Thymus (tissue), 14 donors: ENCODE results near the gene CT55. TPM values are rescaled to one million over a fixed set of nuclear protein-coding genes. Genes with fewer than 3 reads are reported as not detected.
"Not testable (repeated sequence)": the region's sequence is repeated elsewhere in the genome, so short reads cannot be mapped to it uniquely, and the experiment has no call there.

Experiments
- DNase-seq, 9 donors: peaks; one replicate each; pipeline ENCODE4 v3.0.0-alpha.2; 2013; ENCODE audit warnings: low spot score in 9 of 9, low read depth in 6 of 9, missing footprints in 1 of 9
- H3K27ac ChIP-seq, 2 donors: one replicate each; pipeline ENCODE4 v1.5.1; 2013; ENCODE audit warnings: control low read depth in 1 of 2, low read depth in 1 of 2, low read length in 1 of 2, mild to moderate bottlenecking in 1 of 2, moderate library complexity in 1 of 2
- H3K27me3 ChIP-seq, 2 donors: one replicate each; pipeline ENCODE4 v1.5.1; 2013; ENCODE audit warnings: low read length in 1 of 2; ENCODE audit not compliant: control insufficient read depth in 2 of 2, insufficient read depth in 1 of 2
- H3K36me3 ChIP-seq, 2 donors: one replicate each; pipeline ENCODE4 v1.5.1; 2013; ENCODE audit warnings: low read length in 1 of 2, mild to moderate bottlenecking in 1 of 2, moderate library complexity in 1 of 2; ENCODE audit not compliant: control insufficient read depth in 2 of 2, insufficient read depth in 2 of 2
- H3K4me1 ChIP-seq, 2 donors: one replicate each; pipeline ENCODE4 v1.5.1; 2013; ENCODE audit warnings: low read length in 2 of 2; ENCODE audit not compliant: control insufficient read depth in 2 of 2, insufficient read depth in 2 of 2
- H3K4me3 ChIP-seq, 2 donors: one replicate each; pipeline ENCODE4 v1.5.1; 2013; ENCODE audit warnings: low read length in 2 of 2, control low read depth in 1 of 2, mild to moderate bottlenecking in 1 of 2
- H3K9me3 ChIP-seq, 2 donors: one replicate each; pipeline ENCODE4 v1.5.1; 2013; ENCODE audit warnings: low read length in 1 of 2, mild to moderate bottlenecking in 1 of 2; ENCODE audit not compliant: control insufficient read depth in 2 of 2, insufficient read depth in 1 of 2
- WGBS: extraction: QIAGEN DNeasy Blood & Tissue Kit; methylation state at CpG from one replicate; pipeline ENCODE4 v1.1.7; 2013; 5-methylcytosine and 5-hydroxymethylcytosine counted together
- long read RNA-seq, 10 donors: transcript quantifications; one replicate each; lab custom pipeline, GENCODE V29; 2026
- polyA plus RNA-seq: library from polyadenylated mRNA; stranded (reverse); fragments of 200-250 nt; gene quantifications from one replicate; pipeline ENCODE4 v1.2.3, GENCODE V29; 2013
- total RNA-seq: library from RNA; stranded (reverse); fragments of 120-200 nt; gene quantifications from one replicate; pipeline ENCODE4 v1.2.4, GENCODE V29; 2013
- donor health status: healthy.

CT55 gene, protein sequence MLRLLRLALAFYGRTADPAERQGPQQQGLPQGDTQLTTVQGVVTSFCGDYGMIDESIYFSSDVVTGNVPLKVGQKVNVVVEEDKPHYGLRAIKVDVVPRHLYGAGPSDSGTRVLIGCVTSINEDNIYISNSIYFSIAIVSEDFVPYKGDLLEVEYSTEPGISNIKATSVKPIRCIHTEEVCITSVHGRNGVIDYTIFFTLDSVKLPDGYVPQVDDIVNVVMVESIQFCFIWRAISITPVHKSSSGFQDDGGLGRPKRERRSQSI
- total RNA-seq = not detected
- polyA plus RNA-seq = 0.07 TPM
- long read RNA-seq, donor 1 = 0 reads
- long read RNA-seq, donor 2 = 0 reads
- long read RNA-seq, donor 3 = 0 reads
- long read RNA-seq, donor 4 = 0 reads
- long read RNA-seq, donor 5 = 0 reads
- long read RNA-seq, donor 6 = 0 reads
- long read RNA-seq, donor 7 = 0 reads
- long read RNA-seq, donor 8 = 0 reads
- long read RNA-seq, donor 9 = 0 reads
- long read RNA-seq, donor 10 = 0 reads

DNA sequence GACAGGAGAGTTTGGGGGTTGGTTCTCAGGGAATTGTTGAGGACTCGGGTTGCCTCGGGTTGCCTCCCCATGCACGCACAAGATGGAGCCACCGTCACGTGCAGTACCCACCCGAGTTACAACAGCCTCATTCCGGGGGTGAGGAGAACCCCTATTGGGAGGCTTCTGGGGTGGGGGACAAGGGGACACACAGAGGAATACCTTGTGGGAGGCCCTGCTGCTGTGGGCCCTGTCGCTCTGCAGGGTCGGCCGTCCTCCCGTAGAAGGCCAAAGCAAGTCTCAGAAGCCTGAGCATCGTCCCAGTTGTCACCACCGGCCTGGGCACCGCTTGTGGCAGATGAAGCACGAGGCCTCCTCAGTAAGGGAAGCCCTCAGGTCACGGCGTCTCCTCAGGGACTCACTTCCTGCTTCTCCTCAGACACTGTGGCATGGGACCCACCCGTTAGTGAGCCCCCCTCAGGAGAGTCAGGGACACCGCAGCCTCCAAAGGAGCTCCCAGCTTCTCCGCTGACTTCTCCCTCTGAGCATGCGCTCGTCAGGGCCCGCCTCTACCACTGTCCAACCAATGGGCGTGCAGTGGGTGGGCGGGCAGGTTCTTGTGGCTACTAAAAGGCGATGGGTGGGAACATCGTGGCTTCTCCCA, at the start of gene CT55:
Gene CT55, minus strand, starts transcription at position 522 of the 643 bp plus-strand sequence. Its CDS starts 227 bp downstream, at position 295.
- no peaks in the 10 kb centered on the region for H3K9me3 ChIP-seq
- H3K27ac ChIP-seq = no peak within 1 kb of the TSS
- no peak within 1 kb of the TSS for H3K4me3 ChIP-seq
- no peaks in the 10 kb centered on the region for H3K27me3 ChIP-seq
- DNase-seq = no peak
- 96% methylated on average over 27 of the region's 27 CpGs for WGBS
- H3K4me1 ChIP-seq = no peaks in the 10 kb centered on the region
- H3K36me3 ChIP-seq = no peaks in the 10 kb centered on the region

DNA sequence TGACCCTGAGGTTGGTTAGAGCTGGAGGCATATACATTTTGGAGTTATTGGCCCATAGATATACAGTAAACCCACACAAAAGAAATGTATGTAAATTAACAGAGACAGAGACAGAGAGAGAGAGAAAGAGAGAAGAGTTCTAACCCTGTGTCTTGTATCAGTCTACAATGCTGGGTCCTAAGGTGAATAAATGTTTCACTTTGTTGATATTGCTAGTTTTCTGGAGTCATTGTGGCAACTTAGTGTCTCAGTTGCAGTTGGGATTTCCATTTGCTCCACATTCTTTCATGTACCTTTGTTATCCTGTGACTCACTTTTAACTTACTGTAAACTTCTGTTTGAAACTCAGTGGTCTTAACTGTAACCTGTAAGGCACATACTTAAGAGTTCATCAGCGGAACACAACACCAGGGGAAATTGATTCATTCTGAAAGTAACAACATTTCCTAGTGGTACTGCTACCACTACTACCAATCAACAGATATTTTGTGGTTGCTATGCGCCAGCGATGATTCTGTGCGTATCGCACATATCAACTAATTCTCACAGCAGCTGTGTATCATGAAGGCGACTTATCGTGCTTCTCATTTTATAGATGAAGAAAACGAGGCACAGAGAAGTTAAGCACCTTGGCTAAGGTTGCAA, 42.1 kb upstream of the CT55 start:
- Histone ChIP-seq H3K4me3 (no peak overlapping the region), H3K4me1 (no peaks in the 10 kb centered on the region), H3K36me3 (no peaks in the 10 kb centered on the region), H3K9me3 (no peaks in the 10 kb centered on the region), H3K27me3 (no peaks in the 10 kb centered on the region), H3K27ac (no peak overlapping the region)
- WGBS = 91% methylated on average over 8 of the region's 8 CpGs
- DNase-seq = no peak

DNA sequence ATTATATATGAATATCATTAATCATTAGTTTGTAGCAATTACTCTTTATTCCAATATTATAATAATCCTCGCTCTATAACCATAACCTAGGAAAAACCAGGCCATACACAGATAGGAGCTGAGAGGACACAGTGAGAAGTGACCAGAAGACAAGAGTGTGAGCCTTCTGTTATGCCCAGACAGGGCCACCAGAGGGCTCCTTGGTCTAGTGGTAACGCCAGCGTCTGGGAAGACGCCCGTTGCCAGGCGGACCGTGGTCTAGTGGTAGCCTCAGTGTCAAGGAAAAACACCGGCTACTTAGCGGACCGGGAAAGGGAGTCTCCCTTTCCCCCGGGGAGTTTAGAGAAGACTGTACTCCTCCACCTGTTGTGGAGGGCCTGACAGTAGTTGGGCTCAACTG, 35.2 kb upstream of the CT55 start:
- not testable (repeated sequence) for DNase-seq, H3K27me3 ChIP-seq, H3K4me1 ChIP-seq, H3K36me3 ChIP-seq, H3K9me3 ChIP-seq, H3K27ac ChIP-seq, H3K4me3 ChIP-seq
- 43% methylated on average over 11 of the region's 11 CpGs for WGBS

DNA sequence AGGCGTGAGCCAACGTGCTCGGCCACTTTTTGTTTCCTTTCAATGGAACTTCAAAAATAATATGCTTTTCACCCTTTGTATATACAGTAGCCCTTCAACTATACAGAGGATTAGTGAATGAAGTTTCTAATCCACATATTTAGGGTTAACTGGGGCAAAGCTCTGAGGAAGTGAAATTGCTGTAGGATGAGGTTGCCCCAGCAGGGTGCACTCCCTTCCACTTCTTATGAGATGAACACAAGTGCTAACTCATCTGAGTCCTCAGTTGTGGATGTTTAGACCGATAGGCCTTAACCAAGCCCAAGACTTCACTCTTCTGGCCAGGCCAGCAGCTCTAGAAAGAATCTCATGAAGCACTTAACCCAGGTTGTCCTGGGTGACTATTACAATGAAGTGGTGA, 29.1 kb upstream of the CT55 start:
- no peak for DNase-seq
- H3K27me3 ChIP-seq = no peaks in the 10 kb centered on the region
- H3K36me3 ChIP-seq = no peaks in the 10 kb centered on the region
- WGBS = 96% methylated on average over 4 of the region's 4 CpGs
- H3K9me3 ChIP-seq = no peaks in the 10 kb centered on the region
- no peak overlapping the region for H3K27ac ChIP-seq
- no peak overlapping the region for H3K4me3 ChIP-seq
- no peaks in the 10 kb centered on the region for H3K4me1 ChIP-seq

DNA sequence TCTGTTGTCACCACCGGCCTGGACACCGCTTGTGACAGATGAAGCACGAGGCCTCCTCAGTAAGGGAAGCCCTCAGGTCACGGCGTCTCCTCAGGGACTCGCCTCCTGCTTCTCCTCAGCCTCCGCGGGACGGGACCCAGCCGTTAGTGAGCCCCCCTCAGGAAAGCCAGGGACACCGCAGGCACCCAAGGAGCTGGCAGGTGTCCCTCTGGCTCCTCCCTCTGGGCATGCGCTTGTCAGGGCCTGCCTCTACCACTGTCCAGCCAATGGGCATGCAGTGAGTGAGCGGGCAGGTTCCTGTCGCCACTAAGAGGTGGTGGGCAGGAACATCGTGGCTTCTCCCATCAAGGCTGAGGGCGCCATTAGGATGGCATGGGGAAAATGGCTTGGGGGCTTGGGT, 23.5 kb upstream of the CT55 start:
- Histone ChIP-seq H3K4me1 (no peaks in the 10 kb centered on the region), H3K4me3 (no peak overlapping the region), H3K27ac (no peak overlapping the region), H3K27me3 (no peaks in the 10 kb centered on the region), H3K36me3 (no peaks in the 10 kb centered on the region), H3K9me3 (no peaks in the 10 kb centered on the region)
- DNase-seq = no peak
- WGBS = 96% methylated on average over 16 of the region's 16 CpGs

DNA sequence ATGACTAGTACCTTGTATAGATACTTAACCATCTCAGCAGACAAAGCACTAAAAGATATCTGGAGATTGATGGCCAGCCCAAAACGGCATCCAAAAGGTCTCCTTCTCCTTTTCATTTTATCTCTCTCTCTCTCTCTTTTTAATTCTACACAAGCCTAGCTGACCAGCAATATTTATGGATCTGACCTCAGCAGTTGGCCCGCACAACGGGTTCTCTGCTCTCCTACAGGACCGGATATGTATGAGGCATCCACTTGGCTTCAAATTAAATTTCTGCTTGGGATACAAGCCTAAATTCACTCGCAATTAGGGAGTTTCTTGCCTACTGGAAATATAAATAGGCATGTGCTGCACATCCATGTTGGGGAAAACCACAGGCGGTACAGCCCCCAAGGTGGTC, 22.5 kb upstream of the CT55 start:
- H3K36me3 ChIP-seq = no peaks in the 10 kb centered on the region
- H3K27ac ChIP-seq = no peak overlapping the region
- WGBS = 98% methylated on average over 6 of the region's 6 CpGs
- no peaks in the 10 kb centered on the region for H3K27me3 ChIP-seq
- H3K4me3 ChIP-seq = no peak overlapping the region
- no peaks in the 10 kb centered on the region for H3K4me1 ChIP-seq
- DNase-seq = no peak
- H3K9me3 ChIP-seq = no peaks in the 10 kb centered on the region

DNA sequence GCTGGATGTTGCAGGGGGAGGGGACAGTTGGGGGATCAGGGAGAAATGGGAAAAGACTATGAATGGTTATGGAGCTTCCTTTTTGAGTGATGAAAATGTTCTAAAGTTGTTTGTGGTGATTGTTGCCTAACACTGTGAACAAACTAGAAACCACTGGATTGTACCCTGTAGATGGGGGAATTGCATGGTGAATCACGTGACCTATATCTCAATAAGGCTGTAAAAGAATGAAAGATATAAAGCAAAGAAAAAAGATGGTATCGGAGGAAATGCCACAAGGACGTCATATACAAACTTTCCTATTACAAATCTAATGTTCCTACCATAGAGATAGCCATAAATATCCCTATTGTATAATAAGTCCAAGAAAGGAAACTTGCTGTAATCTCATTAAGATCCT, 20.6 kb upstream of the CT55 start:
- whole genome bisulfite sequencing = 94% methylated on average over 3 of the region's 3 CpGs
- Histone ChIP-seq H3K27me3 (no peaks in the 10 kb centered on the region), H3K4me1 (no peaks in the 10 kb centered on the region), H3K36me3 (no peaks in the 10 kb centered on the region), H3K27ac (no peak overlapping the region), H3K9me3 (no peaks in the 10 kb centered on the region), H3K4me3 (no peak overlapping the region)
- no peak for DNase-seq

DNA sequence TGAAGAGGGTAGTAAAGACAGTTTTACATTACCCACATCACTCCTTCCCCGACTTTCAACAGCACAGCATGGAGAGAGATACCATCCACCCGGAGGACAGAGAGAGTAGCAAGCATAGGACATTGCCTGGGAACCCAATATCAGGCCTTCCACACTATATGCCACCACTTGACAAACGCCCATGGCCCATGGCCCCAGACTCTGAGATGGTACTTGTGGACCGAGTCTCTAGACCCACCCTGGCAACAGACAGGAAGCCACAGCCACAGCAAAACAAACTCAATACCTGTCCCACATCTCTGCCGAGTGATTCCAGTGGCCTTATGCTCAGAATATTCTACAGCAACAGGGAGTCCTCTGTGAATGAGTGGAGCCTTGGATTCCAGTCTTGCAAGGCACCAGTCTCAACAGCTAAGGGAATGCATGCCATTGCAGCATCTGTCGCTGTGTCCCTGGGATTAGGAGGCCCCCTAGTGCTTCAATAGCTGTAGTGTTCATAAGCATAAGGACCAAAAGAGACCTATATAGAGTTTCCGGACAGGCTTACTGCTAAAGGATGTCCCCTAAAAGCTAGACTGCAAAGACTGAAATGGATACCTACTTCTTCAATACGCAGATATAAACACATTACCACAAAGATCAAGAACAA, 14.7 kb upstream of the CT55 start:
- Histone ChIP-seq H3K27me3 (no peaks in the 10 kb centered on the region), H3K27ac (no peak overlapping the region), H3K4me1 (no peaks in the 10 kb centered on the region), H3K9me3 (no peaks in the 10 kb centered on the region), H3K4me3 (no peak overlapping the region), H3K36me3 (no peaks in the 10 kb centered on the region)
- WGBS = 46% methylated on average over 8 of the region's 8 CpGs
- DNase-seq = peak in 4 of 9 donors; percentile 3 to 18 (median 14)

DNA sequence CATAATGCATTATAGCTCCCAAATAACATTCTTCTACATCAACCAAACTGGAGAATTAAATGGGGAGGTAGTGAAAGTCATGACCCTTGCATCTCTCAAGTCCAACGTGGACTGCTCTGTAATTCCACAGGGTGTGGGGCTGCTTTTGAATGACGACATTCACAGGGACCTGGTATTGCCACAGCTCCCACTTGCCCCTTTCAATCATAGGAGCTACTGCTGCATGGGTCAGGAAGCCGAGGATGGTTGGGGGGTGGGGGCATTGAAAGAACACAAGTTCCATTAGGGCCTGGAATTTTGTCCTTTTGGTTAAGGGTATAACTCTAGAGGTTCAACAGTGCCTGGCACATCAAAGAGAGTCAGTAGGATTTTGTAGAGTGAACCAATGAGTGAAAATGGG, 7.4 kb upstream of the CT55 start:
- Histone ChIP-seq H3K27ac (no peak overlapping the region), H3K36me3 (no peaks in the 10 kb centered on the region), H3K4me1 (no peaks in the 10 kb centered on the region), H3K9me3 (no peaks in the 10 kb centered on the region), H3K27me3 (no peaks in the 10 kb centered on the region), H3K4me3 (no peak overlapping the region)
- 88% methylated on average over 3 of the region's 3 CpGs for WGBS
- no peak for DNase-seq
